Measurements from ENCODE around the gene GPR37L1. TPM values are rescaled to one million over a fixed set of nuclear protein-coding genes. Genes with fewer than 3 reads are reported as not detected.

The GPR37L1 gene
- total RNA-seq, 2 experiments from 2014 or later = not detected

- Mint-ChIP-seq H3K36me3 (ENCODE audit: low read depth) (peaks cover 76% of the 10 kb centered on the region), H3K4me3 (no peak overlapping the region), H3K27ac (no peak overlapping the region), H3K27me3 (no peaks in the 10 kb centered on the region), H3K4me1 (ENCODE audit: low read depth) (peaks cover 37% of the 10 kb centered on the region), H3K9me3 (no peaks in the 10 kb centered on the region)
- TF ChIP-seq CTCF (IDR thresholded peaks at IDR 0.05) = no peak
- intact Hi-C loops (cut with micrococcal nuclease) = no loop called here
- CTCF ChIA-PET = interaction anchor here (0.8 to 1.3 kb wide), 3 partner anchors 8 to 38 kb away, joined by 3 read pairs; partner anchors contain the start of gene PTPN7
- ATAC-seq = no peak
- DNase-seq = no peak
- POLR2A ChIA-PET = interaction anchor here (0.6 to 2.3 kb wide), 2 partner anchors 9 to 14 kb away, joined by 3 to 14 read pairs; partner anchors contain the start of gene PTPN7
Observed at GRCh38 chr1:202152399-202152798, 29.7 kb downstream of the GPR37L1 start.

- Mint-ChIP-seq H3K4me1 (ENCODE audit: low read depth) (peaks cover 42% of the 10 kb centered on the region), H3K4me3 (no peak overlapping the region), H3K27me3 (no peaks in the 10 kb centered on the region), H3K36me3 (ENCODE audit: low read depth) (peaks cover 79% of the 10 kb centered on the region), H3K9me3 (no peaks in the 10 kb centered on the region), H3K27ac (peak overlapping the region; percentile 59)
- TF ChIP-seq CTCF (IDR thresholded peaks at IDR 0.05) = no peak
- ChIA-PET POLR2A (interaction anchor here (1.7 to 13.6 kb wide), 3 partner anchors 8 to 13 kb away, joined by 7 to 124 read pairs (median 14); partner anchors contain the start of genes ARL8A and PTPN7), CTCF (interaction anchor here (0.8 to 2.0 kb wide), 2 partner anchors 18 to 36 kb away, joined by 3 to 12 read pairs; no protein-coding TSS in a partner anchor)
- ATAC-seq = no peak
- DNase-seq = no peak
- intact Hi-C loops (cut with micrococcal nuclease) = no loop called here
Observed at GRCh38 chr1:202153284-202153683, 30.6 kb downstream of the GPR37L1 start.

- Mint-ChIP-seq H3K4me1 (ENCODE audit: low read depth) (peaks cover 48% of the 10 kb centered on the region), H3K27ac (peak overlapping the region; percentile 75), H3K9me3 (no peaks in the 10 kb centered on the region), H3K36me3 (ENCODE audit: low read depth) (peaks cover 81% of the 10 kb centered on the region), H3K4me3 (no peak overlapping the region), H3K27me3 (no peaks in the 10 kb centered on the region)
- TF ChIP-seq CTCF (IDR thresholded peaks at IDR 0.05) = no peak
- intact Hi-C loops (cut with micrococcal nuclease) = no loop called here
- DNase-seq (no peak), ATAC-seq (no peak)
- ChIA-PET POLR2A (interaction anchor here (0.8 to 13.6 kb wide), 4 partner anchors 9 to 22 kb away, joined by 3 to 124 read pairs (median 5); partner anchors contain the start of gene ARL8A), CTCF (interaction anchor here (0.7 to 2.8 kb wide), 22 partner anchors 9 to 188 kb away, joined by 3 to 38 read pairs (median 4); partner anchors contain the start of genes ARL8A and UBE2T)
Observed at GRCh38 chr1:202154148-202154765, 31.5 kb downstream of the GPR37L1 start.

- H3K9me3 Mint-ChIP-seq = no peaks in the 10 kb centered on the region
- H3K4me3 Mint-ChIP-seq = no peak overlapping the region
- peaks cover 48% of the 10 kb centered on the region for H3K4me1 Mint-ChIP-seq (ENCODE audit: low read depth)
- DNase-seq (peak; percentile 71), ATAC-seq (peak; percentile 68)
- intact Hi-C loops (cut with micrococcal nuclease) = no loop called here
- ChIA-PET CTCF (interaction anchor here (0.6 to 2.8 kb wide), 23 partner anchors 8 to 554 kb away, joined by 3 to 38 read pairs (median 5); partner anchors contain the start of genes ARL8A, LGR6 and UBE2T), POLR2A (interaction anchor here (1.1 to 13.6 kb wide), 4 partner anchors 10 to 23 kb away, joined by 3 to 124 read pairs (median 5); partner anchors contain the start of gene ARL8A)
- peak; percentile 72 for TF ChIP-seq CTCF (IDR thresholded peaks at IDR 0.05)
- peak overlapping the region; percentile 75 for H3K27ac Mint-ChIP-seq
- no peaks in the 10 kb centered on the region for H3K27me3 Mint-ChIP-seq
- peaks cover 86% of the 10 kb centered on the region for H3K36me3 Mint-ChIP-seq (ENCODE audit: low read depth)
Observed at GRCh38 chr1:202154766-202155477, 32.2 kb downstream of the GPR37L1 start.
